ENCODE data around the gene GSTM2.

The GSTM2 gene

GRCh38 chr1:109630081-109630897 lies 37.6 kb upstream of the GSTM2 start:
- peak; percentile 45 for DNase-seq

- no peak for DNase-seq
Measured at GRCh38 chr1:109630898-109631512, 36.9 kb upstream of the GSTM2 start.

GRCh38 chr1:109631513-109632505 lies 36.0 kb upstream of the GSTM2 start:
- no peak for DNase-seq

- peak; percentile 93 for DNase-seq
Measured at GRCh38 chr1:109632671-109633346, 35.0 kb upstream of the GSTM2 start.

GRCh38 chr1:109634292-109634691 lies 33.6 kb upstream of the GSTM2 start:
- DNase-seq: no peak

GRCh38 chr1:109634771-109635750 lies 32.8 kb upstream of the GSTM2 start:
- DNase-seq: no peak

GRCh38 chr1:109635862-109636200 lies 32.0 kb upstream of the GSTM2 start:
- DNase-seq: no peak

GRCh38 chr1:109636201-109636952 lies 31.5 kb upstream of the GSTM2 start:
- DNase-seq: no peak

GRCh38 chr1:109637446-109637845 lies 30.4 kb upstream of the GSTM2 start:
- no peak for DNase-seq

GRCh38 chr1:109639063-109639840 lies 28.6 kb upstream of the GSTM2 start:
- DNase-seq: peak; percentile 78

GRCh38 chr1:109639841-109640184 lies 28.0 kb upstream of the GSTM2 start:
- DNase-seq: no peak

- DNase-seq: peak; percentile 85
Measured at GRCh38 chr1:109640285-109640865, 27.5 kb upstream of the GSTM2 start.

GRCh38 chr1:109641078-109641740 lies 26.6 kb upstream of the GSTM2 start:
- no peak for DNase-seq

GRCh38 chr1:109641861-109642260 lies 26.0 kb upstream of the GSTM2 start:
- DNase-seq: no peak

- DNase-seq: no peak
Measured at GRCh38 chr1:109642626-109643025, 25.2 kb upstream of the GSTM2 start.

- DNase-seq: peak; percentile 88
Measured at GRCh38 chr1:109643385-109644230, 24.2 kb upstream of the GSTM2 start.

- no peak for DNase-seq
Measured at GRCh38 chr1:109644670-109645069, 23.2 kb upstream of the GSTM2 start.

GRCh38 chr1:109649491-109649914 lies 18.4 kb upstream of the GSTM2 start:
- no peak for DNase-seq

Measured in NCI-H82 (cell line).